ENCODE measurements around the gene NARS2.
"Not testable (repeated sequence)": the region's sequence is repeated elsewhere in the genome, so short reads cannot be mapped to it uniquely, and the experiment has no call there.

The NARS2 gene, protein sequence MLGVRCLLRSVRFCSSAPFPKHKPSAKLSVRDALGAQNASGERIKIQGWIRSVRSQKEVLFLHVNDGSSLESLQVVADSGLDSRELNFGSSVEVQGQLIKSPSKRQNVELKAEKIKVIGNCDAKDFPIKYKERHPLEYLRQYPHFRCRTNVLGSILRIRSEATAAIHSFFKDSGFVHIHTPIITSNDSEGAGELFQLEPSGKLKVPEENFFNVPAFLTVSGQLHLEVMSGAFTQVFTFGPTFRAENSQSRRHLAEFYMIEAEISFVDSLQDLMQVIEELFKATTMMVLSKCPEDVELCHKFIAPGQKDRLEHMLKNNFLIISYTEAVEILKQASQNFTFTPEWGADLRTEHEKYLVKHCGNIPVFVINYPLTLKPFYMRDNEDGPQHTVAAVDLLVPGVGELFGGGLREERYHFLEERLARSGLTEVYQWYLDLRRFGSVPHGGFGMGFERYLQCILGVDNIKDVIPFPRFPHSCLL

DNA sequence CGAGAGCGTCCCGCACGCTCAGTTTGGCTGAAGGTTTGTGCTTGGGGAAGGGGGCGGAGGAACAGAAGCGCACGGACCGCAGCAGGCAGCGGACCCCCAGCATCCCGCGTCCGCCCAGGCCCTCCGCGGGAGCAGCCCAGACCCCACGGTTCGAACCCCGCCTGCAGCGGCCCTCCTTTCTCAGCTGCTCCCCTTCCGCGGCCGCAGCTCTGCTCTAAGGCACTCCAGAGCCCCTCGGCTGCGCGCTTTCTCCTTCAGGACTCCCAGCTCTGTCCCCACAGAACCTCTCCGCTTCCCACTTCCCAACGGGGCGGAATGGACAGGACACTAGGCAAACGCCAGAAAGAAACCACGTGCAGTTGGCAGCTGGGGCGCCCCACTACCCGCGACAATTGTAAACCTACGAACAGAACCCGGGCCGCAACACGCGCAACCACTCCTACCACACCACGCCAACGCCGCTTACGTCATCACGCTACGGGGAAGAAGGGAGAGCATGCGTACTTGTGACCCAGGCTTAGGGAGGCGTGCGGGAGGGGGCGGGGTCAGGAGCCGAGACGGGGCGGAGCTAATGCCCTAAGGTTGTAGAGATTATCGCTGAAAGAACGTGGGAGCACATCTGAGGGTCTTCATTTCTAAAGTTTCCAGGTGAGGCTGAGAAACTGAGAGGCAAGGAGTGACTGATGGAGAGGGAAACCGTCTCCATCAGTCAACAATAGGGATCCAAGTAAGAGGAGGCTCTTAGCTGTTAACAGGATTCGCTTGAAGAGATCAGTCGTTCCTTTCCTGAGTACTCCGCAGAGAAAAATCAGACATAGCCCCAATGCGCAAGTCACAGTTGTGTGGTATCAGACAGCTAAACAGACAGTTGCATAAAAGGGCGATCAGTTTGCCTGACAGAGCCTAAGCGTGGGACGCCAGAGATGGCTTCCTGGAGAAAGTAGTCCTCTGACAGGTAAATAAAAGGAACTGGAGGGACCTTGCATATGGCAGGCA lies at the start of gene NARS2:
Gene NARS2, minus strand, starts transcription at position 479 of the 996 bp plus-strand sequence. Its CDS starts 376 bp downstream, at position 103.
- in situ Hi-C loops (cut with HindIII; ENCODE audit: low pct_ligation_motif_present, low pct_unique_long_range_greater_than_20kb, low sequenced_read_pairs) = no loop called here
- peak; percentile 94 for DNase-seq

DNA sequence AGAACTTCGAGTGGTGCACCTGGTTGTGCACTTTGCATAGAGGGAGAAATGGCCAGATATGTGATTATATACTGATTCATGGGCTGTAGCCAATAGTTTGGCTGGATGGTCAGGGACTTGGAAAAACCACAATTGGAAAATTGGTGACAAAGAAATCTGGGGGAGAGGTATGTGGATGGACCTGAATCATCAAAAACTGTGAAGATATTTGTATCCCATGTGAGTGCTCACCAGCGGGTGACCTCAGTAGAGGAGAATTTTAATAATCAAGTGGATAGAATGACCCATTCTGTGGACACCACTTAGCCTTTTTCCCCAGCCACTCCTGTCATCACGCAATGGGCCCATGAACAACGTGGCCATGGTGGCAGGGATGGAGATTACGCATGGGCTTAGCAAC lies 48.0 kb upstream of the NARS2 start:
- in situ Hi-C loops (cut with HindIII; ENCODE audit: low pct_ligation_motif_present, low pct_unique_long_range_greater_than_20kb, low sequenced_read_pairs) = no loop called here
- no peak for DNase-seq

DNA sequence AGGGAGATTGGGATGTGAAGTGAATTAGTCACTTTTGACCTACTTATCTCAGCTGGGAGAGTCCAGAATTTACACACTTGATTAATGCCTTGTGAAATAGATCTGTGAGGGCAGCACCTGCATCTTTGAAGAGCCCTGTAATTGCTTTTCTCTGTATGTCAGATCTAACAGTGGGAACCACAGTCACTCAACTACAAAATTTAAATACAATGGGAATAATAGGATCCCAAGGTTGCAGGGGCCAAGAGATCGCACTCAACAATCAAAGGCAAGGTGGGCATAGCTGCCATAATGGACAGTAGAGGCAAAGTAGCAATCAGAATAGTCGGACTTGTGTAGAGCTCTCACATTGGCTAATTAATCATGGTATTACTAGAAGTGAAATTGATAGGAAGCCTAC lies 45.5 kb upstream of the NARS2 start:
- no peak for DNase-seq
- in situ Hi-C loops (cut with HindIII; ENCODE audit: low pct_ligation_motif_present, low pct_unique_long_range_greater_than_20kb, low sequenced_read_pairs) = no loop called here

DNA sequence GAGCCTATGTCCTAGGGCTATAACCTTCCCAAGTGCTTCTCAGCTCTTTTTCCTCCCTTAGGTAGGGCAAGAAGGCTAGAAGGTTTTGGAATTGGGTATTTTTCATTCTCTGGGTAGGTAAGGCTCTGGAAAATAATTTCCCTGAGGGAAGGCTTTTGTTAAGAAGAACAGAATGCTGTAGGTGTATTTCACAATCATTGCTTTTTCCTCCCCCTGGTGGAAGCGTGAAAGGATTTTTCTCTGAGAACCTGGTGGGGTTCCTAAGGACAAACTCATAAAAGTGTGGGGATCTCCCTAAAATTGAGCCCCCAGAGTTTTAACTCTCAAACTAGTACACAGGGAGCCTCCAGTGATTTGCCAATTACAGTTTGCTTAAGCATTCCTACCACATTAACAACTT lies 41.1 kb upstream of the NARS2 start:
- in situ Hi-C loops (cut with HindIII; ENCODE audit: low pct_ligation_motif_present, low pct_unique_long_range_greater_than_20kb, low sequenced_read_pairs) = no loop called here

DNA sequence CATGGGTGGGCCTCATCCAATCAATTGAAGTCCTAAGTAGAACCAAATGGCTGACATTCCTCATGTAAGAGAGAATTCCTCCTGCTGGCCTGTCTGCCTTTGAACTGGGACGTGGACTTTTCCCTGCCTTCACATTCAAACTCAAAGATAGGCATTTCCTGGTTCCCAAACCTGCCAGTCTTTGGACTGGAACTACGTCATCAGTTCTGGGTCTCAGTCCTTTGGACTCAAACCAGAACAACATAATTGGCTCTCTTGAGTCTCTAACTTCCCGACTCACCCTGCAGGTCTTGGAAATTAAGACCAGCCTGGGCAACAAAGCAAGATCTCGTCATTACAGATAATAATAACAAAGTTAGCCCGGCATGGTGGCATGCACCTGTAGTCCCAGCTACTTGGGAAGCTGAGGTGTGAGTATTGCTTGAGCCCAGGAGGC lies 38.7 kb upstream of the NARS2 start:
- in situ Hi-C loops (cut with HindIII; ENCODE audit: low pct_ligation_motif_present, low pct_unique_long_range_greater_than_20kb, low sequenced_read_pairs) = no loop called here
- DNase-seq = no peak

More for the DNA sequence above, 41.1 kb upstream of the NARS2 start:
- DNase-seq = no peak

DNA sequence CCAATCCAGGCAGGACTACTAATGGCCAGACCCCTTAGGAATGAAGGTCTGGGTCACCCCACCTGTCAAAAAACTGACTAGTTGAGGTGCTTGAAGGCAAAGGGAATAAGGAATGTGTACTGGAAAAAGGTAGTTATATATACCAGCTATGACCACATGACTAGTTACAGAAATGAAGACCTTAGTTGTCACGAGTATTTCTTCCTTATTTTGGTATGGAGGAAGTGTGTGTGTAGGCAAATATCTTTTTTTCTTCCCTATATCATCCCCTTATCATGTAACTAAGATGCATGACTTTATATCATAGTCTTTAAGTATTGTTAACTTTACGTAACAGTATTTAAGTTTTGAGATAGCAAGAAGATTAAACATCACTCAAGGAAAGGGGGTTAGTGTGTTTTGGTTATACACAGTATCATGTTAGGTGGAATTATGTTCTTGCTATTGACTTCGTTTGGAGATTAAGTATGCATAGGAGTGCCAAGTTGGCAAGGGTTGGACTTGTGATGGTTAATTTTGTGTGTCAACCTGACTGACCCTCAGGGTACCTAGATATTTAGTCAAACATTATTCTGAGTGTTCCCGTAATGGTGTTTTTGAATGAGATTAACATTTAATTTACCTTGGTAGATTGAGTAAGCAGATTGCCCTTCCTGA lies 38.2 kb upstream of the NARS2 start:
- in situ Hi-C loops (cut with HindIII; ENCODE audit: low pct_ligation_motif_present, low pct_unique_long_range_greater_than_20kb, low sequenced_read_pairs) = no loop called here

DNA sequence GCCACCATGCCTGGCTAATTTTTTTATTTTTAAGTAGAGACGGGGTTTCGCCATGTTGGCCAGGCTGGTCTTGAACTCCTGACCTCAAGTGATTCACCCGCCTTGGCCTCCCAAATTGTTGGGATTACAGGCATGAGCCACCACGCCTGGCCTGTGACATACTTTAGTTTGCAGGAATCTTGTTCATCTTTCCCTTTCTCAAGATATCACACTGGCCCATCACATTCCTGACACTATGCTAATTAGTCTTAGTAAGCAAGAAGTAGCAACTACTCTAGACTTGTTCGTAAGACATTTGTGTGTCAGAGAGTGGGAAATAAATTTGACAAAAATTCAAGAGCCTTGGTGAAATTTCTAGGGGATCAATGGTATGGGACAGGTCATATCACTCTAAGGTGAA lies 34.7 kb upstream of the NARS2 start:
- DNase-seq; in situ Hi-C loops (cut with HindIII; ENCODE audit: low pct_ligation_motif_present, low pct_unique_long_range_greater_than_20kb, low sequenced_read_pairs): not testable (repeated sequence)

More for the DNA sequence above, 38.2 kb upstream of the NARS2 start:
- no peak for DNase-seq

DNA sequence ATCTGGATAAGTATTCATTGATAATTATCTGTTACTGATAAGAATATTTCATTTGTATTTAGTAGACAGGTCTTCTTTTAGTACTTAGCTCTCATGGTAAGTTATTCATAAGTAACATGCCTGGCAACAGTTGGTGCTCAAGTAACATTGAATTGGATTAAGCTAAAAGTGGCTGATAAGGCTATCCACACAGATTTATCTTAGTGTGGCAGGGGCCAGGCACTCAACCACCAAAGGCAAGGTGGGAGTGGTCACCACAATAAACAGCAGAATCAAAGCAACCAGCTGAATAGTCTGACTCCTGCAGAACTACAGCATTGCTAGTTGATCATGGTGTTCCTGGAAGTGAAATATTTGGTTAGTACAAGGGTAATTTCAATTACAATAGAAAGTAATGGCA lies 33.0 kb upstream of the NARS2 start:
- DNase-seq = no peak
- in situ Hi-C loops (cut with HindIII; ENCODE audit: low pct_ligation_motif_present, low pct_unique_long_range_greater_than_20kb, low sequenced_read_pairs) = no loop called here

DNA sequence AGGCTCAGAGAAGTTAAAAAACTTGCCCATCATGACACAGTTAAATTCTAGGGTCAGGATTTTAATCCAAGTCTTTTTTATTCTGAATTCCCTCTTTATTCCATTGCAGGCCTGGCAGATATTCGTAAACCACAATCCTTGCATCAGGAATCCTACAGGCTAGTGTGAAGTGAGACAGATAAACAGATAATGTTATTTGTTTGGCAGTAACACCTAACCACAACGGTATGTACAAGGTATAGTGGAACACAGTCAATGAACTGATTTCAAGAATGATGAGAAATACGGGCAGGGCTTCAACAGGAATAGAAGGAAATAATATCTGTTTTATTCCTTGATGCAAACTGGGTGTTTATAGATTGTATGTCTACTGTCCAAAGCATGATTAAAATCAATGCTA lies 32.0 kb upstream of the NARS2 start:
- no peak for DNase-seq
- in situ Hi-C loops (cut with HindIII; ENCODE audit: low pct_ligation_motif_present, low pct_unique_long_range_greater_than_20kb, low sequenced_read_pairs) = no loop called here

DNA sequence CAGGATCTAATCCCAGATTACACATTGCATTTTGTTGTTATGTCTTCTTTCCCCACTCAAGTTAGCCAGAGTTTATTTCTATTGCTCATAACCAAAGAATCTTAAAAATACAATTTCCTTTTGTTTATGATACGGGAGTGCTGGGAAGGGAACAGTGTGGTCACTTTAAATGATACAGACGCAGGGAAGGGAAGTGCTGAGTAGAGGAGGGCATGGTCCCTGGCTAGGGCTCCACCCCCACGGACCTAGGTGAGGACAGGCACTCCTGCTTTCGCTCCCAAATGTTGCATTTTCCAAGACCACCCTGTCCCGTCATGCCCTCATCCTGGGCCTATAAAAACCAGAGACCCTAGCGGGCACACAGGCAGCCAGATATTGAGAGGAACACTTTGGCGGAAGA lies 30.6 kb upstream of the NARS2 start:
- in situ Hi-C loops (cut with HindIII; ENCODE audit: low pct_ligation_motif_present, low pct_unique_long_range_greater_than_20kb, low sequenced_read_pairs) = no loop called here
- no peak for DNase-seq

DNA sequence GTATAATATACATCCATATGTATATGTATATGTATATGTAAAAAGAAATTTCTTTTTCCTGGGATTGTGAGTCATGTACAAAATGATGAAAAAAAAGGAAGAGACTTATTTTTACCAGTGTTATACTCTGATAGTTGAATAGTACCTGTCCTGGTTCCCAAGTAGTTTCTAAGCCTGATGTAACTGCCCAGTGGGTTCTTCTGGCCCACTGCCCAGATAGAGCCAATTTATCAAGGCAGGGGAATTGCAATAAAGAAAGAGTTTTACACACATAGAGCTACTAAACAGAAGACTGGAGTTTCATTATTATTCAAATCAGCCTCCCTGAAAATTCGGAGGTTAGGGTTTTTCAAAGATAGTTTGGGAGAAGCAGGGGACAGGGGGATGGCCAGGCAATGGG lies 29.1 kb upstream of the NARS2 start:
- in situ Hi-C loops (cut with HindIII; ENCODE audit: low pct_ligation_motif_present, low pct_unique_long_range_greater_than_20kb, low sequenced_read_pairs) = no loop called here
- no peak for DNase-seq

DNA sequence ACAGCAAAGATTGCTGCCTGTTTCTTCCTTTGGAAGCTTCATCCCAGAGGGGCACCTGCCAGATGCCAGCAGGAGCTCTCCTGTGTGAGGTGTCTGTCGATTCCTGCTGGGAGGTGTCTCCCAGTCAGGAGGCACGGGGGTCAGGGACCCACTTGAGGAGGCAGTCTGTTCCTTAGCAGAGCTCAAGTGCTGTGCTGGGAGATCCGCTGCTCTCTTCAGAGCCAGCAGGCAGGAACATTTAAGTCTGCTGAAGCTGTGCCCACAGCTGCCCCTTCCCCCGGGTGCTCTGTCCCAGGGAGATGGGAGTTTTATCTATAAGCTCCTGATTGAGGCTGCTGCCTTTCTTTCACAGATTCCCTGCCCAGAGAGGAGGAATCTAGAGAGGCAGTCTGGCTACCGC lies 28.1 kb upstream of the NARS2 start:
- in situ Hi-C loops (cut with HindIII; ENCODE audit: low pct_ligation_motif_present, low pct_unique_long_range_greater_than_20kb, low sequenced_read_pairs); DNase-seq: not testable (repeated sequence)

DNA sequence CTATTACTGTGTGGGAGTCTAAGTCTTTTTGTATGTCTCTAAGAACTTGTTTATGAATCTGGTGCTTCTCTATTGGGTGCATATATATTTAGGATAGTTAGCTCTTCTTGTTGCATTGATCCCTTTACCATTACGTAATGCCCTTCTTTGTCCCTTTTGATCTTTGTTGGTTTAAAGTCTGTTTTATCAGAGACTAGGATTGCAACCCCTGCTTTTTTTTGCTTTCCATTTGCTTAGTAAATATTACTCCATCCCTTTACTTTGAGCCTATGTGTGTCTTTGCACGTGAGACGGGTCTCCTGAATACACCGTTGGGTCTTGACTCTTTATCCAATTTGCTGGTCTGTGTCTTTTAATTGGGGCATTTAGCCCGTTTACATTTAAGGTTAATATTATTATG lies 26.4 kb upstream of the NARS2 start:
- in situ Hi-C loops (cut with HindIII; ENCODE audit: low pct_ligation_motif_present, low pct_unique_long_range_greater_than_20kb, low sequenced_read_pairs); DNase-seq: not testable (repeated sequence)

DNA sequence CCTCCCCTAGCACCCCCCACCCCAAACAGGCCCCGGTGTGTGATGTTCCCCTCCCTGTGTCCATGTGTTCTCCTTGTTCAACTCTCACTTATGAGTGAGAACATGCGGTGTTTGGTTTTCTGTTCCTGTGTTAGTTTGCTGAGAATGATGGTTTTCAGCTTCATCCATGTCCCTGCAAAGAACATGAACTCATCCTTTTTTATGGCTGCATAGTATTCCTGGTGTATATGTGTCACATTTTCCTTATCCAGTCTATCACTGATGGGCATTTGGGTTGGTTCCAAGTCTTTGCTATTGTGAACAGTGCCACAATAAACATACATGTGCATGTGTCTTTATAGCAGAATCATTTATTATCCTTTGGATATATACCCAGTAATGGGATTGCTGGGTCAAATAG lies 22.9 kb upstream of the NARS2 start:
- in situ Hi-C loops (cut with HindIII; ENCODE audit: low pct_ligation_motif_present, low pct_unique_long_range_greater_than_20kb, low sequenced_read_pairs); DNase-seq: not testable (repeated sequence)

DNA sequence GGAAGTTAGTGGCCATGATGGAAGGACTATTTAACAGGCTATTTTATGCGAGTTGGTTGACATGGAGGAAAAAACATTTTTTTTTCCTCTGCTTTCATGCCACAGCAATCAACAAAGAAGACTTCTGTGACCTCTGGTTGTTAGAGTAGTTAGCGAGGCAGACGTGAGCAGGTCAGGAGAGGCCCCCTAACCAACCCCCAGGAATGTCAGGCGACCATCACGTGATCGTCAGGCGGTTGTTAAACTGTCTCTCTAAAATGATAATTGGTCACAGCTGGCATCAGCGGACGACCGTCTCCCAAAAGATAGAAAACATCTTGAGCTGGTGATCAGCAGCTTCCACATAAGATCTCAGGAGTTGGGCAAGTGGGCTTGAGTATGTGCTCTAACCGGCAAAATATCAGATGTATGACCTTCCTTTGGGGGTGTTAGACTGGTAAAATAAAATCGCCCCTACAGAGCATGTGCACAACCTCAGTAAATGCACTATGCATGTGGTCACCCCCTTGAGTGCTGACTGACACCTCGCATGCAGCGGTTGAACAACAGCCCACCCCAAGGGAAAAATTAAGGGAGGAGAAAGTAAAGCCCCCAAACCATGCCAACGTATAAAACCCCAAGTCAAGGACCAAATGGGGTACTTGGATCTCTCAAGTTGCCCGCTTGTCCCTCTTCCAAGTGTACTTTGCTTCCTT lies 20.9 kb upstream of the NARS2 start:
- DNase-seq = no peak
- in situ Hi-C loops (cut with HindIII; ENCODE audit: low pct_ligation_motif_present, low pct_unique_long_range_greater_than_20kb, low sequenced_read_pairs) = no loop called here

DNA sequence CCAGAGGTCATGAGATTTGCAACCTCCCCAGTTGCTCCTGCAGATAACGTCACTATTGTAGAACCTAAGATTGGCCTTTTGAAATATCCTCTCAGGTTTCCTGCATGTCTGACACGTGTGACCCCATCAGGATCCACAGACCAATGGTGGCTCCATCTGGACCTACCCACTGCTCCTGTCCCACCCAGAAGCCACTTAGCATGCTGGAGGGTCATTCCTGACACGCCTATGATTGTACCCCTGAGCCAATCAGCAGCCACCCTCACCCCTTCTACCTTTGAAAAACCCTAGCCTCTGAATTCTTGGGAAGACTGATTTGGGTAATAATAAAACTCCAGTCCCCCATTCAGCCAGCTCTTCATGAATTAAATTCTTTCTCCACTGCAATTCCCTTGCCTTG lies 20.1 kb upstream of the NARS2 start:
- in situ Hi-C loops (cut with HindIII; ENCODE audit: low pct_ligation_motif_present, low pct_unique_long_range_greater_than_20kb, low sequenced_read_pairs) = no loop called here
- no peak for DNase-seq

DNA sequence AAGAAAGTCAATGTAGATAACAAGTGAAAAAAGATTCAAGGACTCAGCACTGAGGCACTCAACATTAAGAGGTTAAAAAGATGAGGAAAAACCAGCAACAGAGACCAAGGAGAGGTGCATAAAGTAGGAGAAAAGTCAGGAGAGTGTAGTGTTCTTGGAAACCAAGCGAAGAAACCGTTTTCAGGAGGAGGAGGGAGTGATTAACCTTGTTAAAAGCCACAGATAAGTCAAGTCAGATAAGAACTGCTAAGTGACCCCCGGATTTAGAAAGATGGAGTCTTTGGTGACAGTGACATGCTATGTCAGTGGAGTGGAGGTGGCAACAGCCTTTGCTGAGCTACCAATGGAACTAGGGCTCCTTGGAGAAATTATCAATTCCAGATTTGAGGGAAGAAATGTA lies 13.9 kb upstream of the NARS2 start:
- no peak for DNase-seq
- in situ Hi-C loops (cut with HindIII; ENCODE audit: low pct_ligation_motif_present, low pct_unique_long_range_greater_than_20kb, low sequenced_read_pairs) = no loop called here

DNA sequence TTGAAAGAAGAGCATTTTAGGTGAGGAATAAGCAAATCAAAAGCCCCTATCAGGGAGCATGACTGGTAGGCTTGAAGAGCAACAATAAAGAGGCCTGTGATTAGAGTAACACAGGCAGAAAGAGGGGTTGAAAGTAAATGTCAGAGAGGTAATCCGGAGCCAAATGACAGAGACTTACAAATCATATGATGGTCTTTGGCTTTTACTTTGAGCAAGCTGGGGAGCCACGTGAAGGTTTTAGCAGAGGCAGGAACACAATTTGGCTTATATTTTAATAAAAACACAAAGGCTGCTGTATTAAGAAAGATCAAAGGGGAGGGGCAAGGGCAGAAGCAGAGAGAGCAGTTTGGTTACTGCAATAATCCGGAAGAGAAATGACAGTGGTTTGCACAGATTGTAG lies 12.8 kb upstream of the NARS2 start:
- DNase-seq = no peak
- in situ Hi-C loops (cut with HindIII; ENCODE audit: low pct_ligation_motif_present, low pct_unique_long_range_greater_than_20kb, low sequenced_read_pairs) = no loop called here
